ENCODE measurements around the gene INO80E.
"Not testable (repeated sequence)": the region's sequence is repeated elsewhere in the genome, so short reads cannot be mapped to it uniquely, and the experiment has no call there.

GRCh38 chr16:30017937-30018336 is 21.9 kb downstream of the INO80E start:
- TF ChIP-seq POLR2A (IDR thresholded peaks at IDR 0.05); CTCF (IDR thresholded peaks at IDR 0.05 in 4 of 5, conservative IDR thresholded peaks at IDR 0.05 in 1 of 5): not testable (repeated sequence)

All from gastrocnemius medialis (tissue), 4 donors.